ENCODE measurements around the gene ADGB. TPM values are rescaled to one million over a fixed set of nuclear protein-coding genes. Genes with fewer than 3 reads are reported as not detected.

Gene ADGB
- total RNA-seq, 2 experiments from 2014 or later = not detected

DNA sequence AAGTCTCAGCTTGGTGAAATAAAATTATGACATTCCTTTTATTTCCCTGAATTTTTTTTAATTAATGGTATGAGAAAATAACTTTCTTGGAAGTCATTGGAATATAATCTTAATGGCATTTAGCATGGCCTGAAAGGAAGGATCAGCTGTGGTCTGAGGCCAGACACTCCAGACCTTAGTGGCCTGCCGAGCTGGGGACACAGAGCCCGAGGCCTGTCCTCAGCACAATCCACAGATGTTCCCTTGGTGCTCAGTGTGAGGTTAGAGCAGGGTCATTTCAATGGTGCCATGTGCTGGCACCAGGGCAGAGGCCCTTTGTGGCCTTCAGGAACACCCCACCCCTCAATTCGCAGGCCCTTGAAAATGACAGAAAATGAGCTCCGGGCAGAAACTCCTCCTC lies 120.6 kb downstream of the ADGB start:
- ChIA-PET POLR2A (no interaction called here), CTCF (ENCODE audit: unreplicated experiment) (no interaction called here)
- DNase-seq (ENCODE audit: low spot score) = no peak
- TF ChIP-seq, protein P1, sequence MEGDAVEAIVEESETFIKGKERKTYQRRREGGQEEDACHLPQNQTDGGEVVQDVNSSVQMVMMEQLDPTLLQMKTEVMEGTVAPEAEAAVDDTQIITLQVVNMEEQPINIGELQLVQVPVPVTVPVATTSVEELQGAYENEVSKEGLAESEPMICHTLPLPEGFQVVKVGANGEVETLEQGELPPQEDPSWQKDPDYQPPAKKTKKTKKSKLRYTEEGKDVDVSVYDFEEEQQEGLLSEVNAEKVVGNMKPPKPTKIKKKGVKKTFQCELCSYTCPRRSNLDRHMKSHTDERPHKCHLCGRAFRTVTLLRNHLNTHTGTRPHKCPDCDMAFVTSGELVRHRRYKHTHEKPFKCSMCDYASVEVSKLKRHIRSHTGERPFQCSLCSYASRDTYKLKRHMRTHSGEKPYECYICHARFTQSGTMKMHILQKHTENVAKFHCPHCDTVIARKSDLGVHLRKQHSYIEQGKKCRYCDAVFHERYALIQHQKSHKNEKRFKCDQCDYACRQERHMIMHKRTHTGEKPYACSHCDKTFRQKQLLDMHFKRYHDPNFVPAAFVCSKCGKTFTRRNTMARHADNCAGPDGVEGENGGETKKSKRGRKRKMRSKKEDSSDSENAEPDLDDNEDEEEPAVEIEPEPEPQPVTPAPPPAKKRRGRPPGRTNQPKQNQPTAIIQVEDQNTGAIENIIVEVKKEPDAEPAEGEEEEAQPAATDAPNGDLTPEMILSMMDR (conservative IDR thresholded peaks at IDR 0.05; ENCODE audit: low read length) = no peak
- TF ChIP-seq EZH2phosphoT487 (IDR thresholded peaks at IDR 0.05; ENCODE audit: borderline replicate concordance, low read depth, low read length) = no peak
- H3K4me1 ChIP-seq (ENCODE audit: insufficient read depth, low read length, poor library complexity, severe bottlenecking) = no peaks in the 10 kb centered on the region
- no peaks in the 10 kb centered on the region for H3K36me3 ChIP-seq (ENCODE audit: insufficient read depth, low read length)
- no peak overlapping the region for H3K4me3 ChIP-seq (ENCODE audit: low read depth, low read length, poor library complexity, severe bottlenecking)
- H3K9me2 ChIP-seq (ENCODE audit: insufficient read depth, low read length) = no peaks in the 10 kb centered on the region
- H3K4me2 ChIP-seq (ENCODE audit: low read length) = no peak overlapping the region
- H3K27ac ChIP-seq (ENCODE audit: low read depth, low read length, poor library complexity, severe bottlenecking) = no peak overlapping the region
- H2AFZ ChIP-seq (ENCODE audit: low read length) = no peak overlapping the region
- BruUV-seq (replicated peaks) = no TSS peak
- H4K20me1 ChIP-seq (ENCODE audit: insufficient read depth, low read length) = no peaks in the 10 kb centered on the region
- no peaks in the 10 kb centered on the region for H3K79me2 ChIP-seq (ENCODE audit: insufficient read depth, low read depth, low read length)
- intact Hi-C loops (cut with micrococcal nuclease; ENCODE audit: unreplicated experiment) = no loop called here
- no peaks in the 10 kb centered on the region for H3K9me3 ChIP-seq (ENCODE audit: low read length)

DNA sequence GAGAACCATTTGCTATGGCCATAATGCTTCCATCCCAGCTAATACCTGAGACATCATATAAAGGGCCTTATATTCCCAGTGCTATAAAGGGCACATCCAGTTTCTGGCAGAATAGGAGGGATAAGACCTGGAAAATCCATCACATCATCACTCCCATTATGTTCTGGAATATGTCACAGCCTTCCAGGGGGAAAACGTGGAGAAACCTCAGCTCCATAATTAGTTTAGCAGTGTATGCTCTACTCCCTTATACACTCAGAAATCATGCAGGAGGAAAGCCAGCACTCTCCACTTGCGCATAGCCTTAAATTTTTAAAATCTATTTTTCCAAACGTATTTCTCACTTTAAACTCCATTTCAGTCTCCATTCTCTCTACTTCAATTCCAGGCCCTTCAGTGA lies 140.9 kb downstream of the ADGB start:
- POLR2A ChIA-PET = no interaction called here
- no peak overlapping the region for H3K27ac ChIP-seq (ENCODE audit: low read depth, low read length, poor library complexity, severe bottlenecking)
- intact Hi-C loops (cut with micrococcal nuclease; ENCODE audit: unreplicated experiment) = no loop called here
- no peak overlapping the region for H2AFZ ChIP-seq (ENCODE audit: low read length)
- BruUV-seq (replicated peaks) = no TSS peak
- H3K79me2 ChIP-seq (ENCODE audit: insufficient read depth, low read depth, low read length) = no peaks in the 10 kb centered on the region
- no peaks in the 10 kb centered on the region for H3K9me2 ChIP-seq (ENCODE audit: insufficient read depth, low read length)
- TF ChIP-seq, protein P1 (conservative IDR thresholded peaks at IDR 0.05; ENCODE audit: low read length) = no peak
- TF ChIP-seq EZH2phosphoT487 (IDR thresholded peaks at IDR 0.05; ENCODE audit: borderline replicate concordance, low read depth, low read length) = no peak
- H3K4me2 ChIP-seq (ENCODE audit: low read length) = no peak overlapping the region
- no peak overlapping the region for H3K4me3 ChIP-seq (ENCODE audit: low read depth, low read length, poor library complexity, severe bottlenecking)
- DNase-seq (ENCODE audit: low spot score) = no peak
- no peaks in the 10 kb centered on the region for H3K4me1 ChIP-seq (ENCODE audit: insufficient read depth, low read length, poor library complexity, severe bottlenecking)
- no peaks in the 10 kb centered on the region for H3K36me3 ChIP-seq (ENCODE audit: insufficient read depth, low read length)
- CTCF ChIA-PET (ENCODE audit: unreplicated experiment) = no interaction called here
- H4K20me1 ChIP-seq (ENCODE audit: insufficient read depth, low read length) = no peaks in the 10 kb centered on the region
- no peaks in the 10 kb centered on the region for H3K9me3 ChIP-seq (ENCODE audit: low read length)

DNA sequence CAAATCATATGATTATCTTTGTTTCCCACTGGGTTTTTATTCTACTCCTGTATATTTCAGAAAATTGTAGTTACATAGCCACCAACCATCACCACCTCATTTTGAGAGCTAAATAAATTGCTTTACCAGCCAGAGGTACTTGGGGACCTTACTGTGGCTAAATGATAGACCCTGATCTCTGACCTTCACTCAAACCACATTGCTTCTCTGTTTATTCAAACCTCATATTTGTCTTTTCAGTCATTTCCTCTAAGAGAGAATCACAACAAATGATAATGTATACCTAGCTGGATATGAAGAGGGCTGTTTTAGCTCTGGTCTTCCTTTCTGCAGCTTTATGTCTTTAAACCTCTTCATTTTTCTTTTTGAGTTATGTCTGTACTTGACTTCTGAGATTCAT lies 142.8 kb downstream of the ADGB start:
- Histone ChIP-seq H3K4me3 (ENCODE audit: low read depth, low read length, poor library complexity, severe bottlenecking) (no peak overlapping the region), H3K9me2 (ENCODE audit: insufficient read depth, low read length) (no peaks in the 10 kb centered on the region), H3K79me2 (ENCODE audit: insufficient read depth, low read depth, low read length) (no peaks in the 10 kb centered on the region), H3K4me2 (ENCODE audit: low read length) (no peak overlapping the region), H2AFZ (ENCODE audit: low read length) (no peak overlapping the region), H3K27ac (ENCODE audit: low read depth, low read length, poor library complexity, severe bottlenecking) (no peak overlapping the region), H3K36me3 (ENCODE audit: insufficient read depth, low read length) (no peaks in the 10 kb centered on the region), H3K4me1 (ENCODE audit: insufficient read depth, low read length, poor library complexity, severe bottlenecking) (no peaks in the 10 kb centered on the region), H4K20me1 (ENCODE audit: insufficient read depth, low read length) (no peaks in the 10 kb centered on the region), H3K9me3 (ENCODE audit: low read length) (no peaks in the 10 kb centered on the region)
- no TSS peak for BruUV-seq (replicated peaks)
- TF ChIP-seq, protein P1 (conservative IDR thresholded peaks at IDR 0.05; ENCODE audit: low read length) = no peak
- TF ChIP-seq EZH2phosphoT487 (IDR thresholded peaks at IDR 0.05; ENCODE audit: borderline replicate concordance, low read depth, low read length) = no peak
- intact Hi-C loops (cut with micrococcal nuclease; ENCODE audit: unreplicated experiment) = no loop called here
- CTCF ChIA-PET (ENCODE audit: unreplicated experiment) = no interaction called here
- POLR2A ChIA-PET = interaction anchor here (0.6 to 0.8 kb wide), 2 partner anchors 10 to 1283 kb away, joined by 3 to 4 read pairs; no protein-coding TSS in a partner anchor
- no peak for DNase-seq (ENCODE audit: low spot score)

Measured in OCI-LY7 (cell line).